Nephron (organoid): ENCODE data around the gene TTLL11.

Experiments used
- H3K27ac Mint-ChIP-seq, 3 experiments: 2 replicates each; pipeline ENCODE4 v1.8.0; 2020; ENCODE audit warnings: mixed read lengths in 3 of 3, mild to moderate bottlenecking in 2 of 3, moderate library complexity in 1 of 3
- H3K27me3 Mint-ChIP-seq: 2 replicates; pipeline ENCODE4 v1.8.0; 2021; ENCODE audit warnings: low read depth, mild to moderate bottlenecking, moderate library complexity, mixed read lengths
- H3K36me3 Mint-ChIP-seq: 2 replicates; pipeline ENCODE4 v1.8.0; 2020; ENCODE audit warnings: low read depth, mixed read lengths
- H3K4me1 Mint-ChIP-seq: 2 replicates; pipeline ENCODE4 v1.8.0; 2020; ENCODE audit warnings: mixed read lengths
- H3K4me3 Mint-ChIP-seq, 3 experiments: 2 replicates each; pipeline ENCODE4 v1.8.0; 2020; ENCODE audit warnings: mild to moderate bottlenecking in 3 of 3, mixed read lengths in 3 of 3, moderate library complexity in 2 of 3
- H3K9me3 Mint-ChIP-seq: 2 replicates; pipeline ENCODE4 v1.8.0; 2020; ENCODE audit warnings: mixed read lengths
- TF ChIP-seq, protein P1 (sequence below), 3 experiments: fragments of 200-600 bp; sonication (generic); IDR thresholded peaks; one replicate each; pipeline ENCODE4 v1.5.0; 2021; ENCODE audit warnings: antibody characterized with exemption in 3 of 3; ENCODE audit not compliant: unreplicated experiment in 3 of 3

Gene TTLL11

DNA sequence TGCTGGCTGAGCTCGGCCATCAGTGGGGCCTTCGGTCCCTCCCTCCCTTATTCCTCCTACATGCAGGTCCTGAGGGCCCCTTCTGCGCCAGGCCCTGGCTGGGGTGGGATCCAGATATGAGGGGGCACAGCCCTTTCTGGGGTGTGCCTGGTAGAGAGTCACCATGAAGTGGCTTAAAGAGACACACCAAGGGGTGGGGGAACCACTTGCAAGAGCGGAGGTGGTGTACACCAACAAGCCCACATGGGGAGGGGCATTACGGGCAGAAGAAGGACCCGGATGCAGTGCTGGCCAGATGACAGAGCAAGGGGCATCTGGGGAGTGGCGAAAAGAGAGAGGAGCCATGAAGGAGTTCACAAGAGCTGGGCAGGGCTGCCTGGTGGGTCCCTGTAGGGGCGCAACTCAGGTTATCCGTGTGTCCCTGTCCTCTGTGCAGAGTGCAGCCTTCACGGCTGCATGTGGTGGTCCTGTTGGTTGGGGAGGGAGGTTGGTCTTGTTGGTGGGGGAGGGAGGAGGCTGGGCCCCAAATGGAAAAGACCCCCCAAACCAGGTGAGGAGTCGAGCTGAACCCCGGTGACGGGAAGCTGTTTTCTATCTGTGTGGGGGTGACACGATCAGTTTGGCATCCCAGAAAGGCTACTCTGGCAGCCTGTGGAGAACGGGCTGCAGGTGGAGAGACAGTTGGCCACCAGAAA lies 283.6 kb downstream of the TTLL11 start:
- H3K4me3 Mint-ChIP-seq = no peak overlapping the region
- H3K27ac Mint-ChIP-seq = no peak overlapping the region
- no peaks in the 10 kb centered on the region for H3K4me1 Mint-ChIP-seq
- TF ChIP-seq, protein P1, sequence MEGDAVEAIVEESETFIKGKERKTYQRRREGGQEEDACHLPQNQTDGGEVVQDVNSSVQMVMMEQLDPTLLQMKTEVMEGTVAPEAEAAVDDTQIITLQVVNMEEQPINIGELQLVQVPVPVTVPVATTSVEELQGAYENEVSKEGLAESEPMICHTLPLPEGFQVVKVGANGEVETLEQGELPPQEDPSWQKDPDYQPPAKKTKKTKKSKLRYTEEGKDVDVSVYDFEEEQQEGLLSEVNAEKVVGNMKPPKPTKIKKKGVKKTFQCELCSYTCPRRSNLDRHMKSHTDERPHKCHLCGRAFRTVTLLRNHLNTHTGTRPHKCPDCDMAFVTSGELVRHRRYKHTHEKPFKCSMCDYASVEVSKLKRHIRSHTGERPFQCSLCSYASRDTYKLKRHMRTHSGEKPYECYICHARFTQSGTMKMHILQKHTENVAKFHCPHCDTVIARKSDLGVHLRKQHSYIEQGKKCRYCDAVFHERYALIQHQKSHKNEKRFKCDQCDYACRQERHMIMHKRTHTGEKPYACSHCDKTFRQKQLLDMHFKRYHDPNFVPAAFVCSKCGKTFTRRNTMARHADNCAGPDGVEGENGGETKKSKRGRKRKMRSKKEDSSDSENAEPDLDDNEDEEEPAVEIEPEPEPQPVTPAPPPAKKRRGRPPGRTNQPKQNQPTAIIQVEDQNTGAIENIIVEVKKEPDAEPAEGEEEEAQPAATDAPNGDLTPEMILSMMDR (IDR thresholded peaks at IDR 0.05; ENCODE audit: unreplicated experiment in 3 of 3) = no peak
- peaks cover 4% of the 10 kb centered on the region for H3K36me3 Mint-ChIP-seq
- H3K9me3 Mint-ChIP-seq = peaks cover 6% of the 10 kb centered on the region
- H3K27me3 Mint-ChIP-seq = peaks cover 4% of the 10 kb centered on the region

DNA sequence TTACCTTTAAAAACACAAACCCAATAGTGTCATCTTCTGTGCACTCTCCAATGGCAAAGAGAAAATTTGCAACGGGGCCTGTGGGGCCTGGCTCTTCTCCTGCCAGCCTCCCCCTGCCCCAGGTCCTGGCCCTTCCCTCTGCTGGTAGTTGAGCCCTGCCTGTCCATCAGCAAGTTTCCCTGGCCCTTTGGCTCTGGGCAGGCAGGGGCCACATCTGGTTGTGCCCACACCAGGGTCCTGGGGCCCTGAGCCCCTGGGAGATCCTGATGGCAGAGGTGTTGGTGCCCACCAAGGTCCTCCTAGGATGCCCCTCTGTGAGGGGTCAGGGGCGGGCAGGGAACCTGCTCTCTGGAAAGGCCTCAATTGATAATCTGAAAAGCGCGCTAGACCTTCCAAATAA lies 284.3 kb downstream of the TTLL11 start:
- Mint-ChIP-seq H3K9me3 (peaks cover 11% of the 10 kb centered on the region), H3K4me3 (no peak overlapping the region), H3K27me3 (peaks cover 4% of the 10 kb centered on the region), H3K27ac (no peak overlapping the region), H3K4me1 (no peaks in the 10 kb centered on the region), H3K36me3 (peaks cover 4% of the 10 kb centered on the region)
- TF ChIP-seq, protein P1 (IDR thresholded peaks at IDR 0.05; ENCODE audit: unreplicated experiment in 3 of 3) = no peak

DNA sequence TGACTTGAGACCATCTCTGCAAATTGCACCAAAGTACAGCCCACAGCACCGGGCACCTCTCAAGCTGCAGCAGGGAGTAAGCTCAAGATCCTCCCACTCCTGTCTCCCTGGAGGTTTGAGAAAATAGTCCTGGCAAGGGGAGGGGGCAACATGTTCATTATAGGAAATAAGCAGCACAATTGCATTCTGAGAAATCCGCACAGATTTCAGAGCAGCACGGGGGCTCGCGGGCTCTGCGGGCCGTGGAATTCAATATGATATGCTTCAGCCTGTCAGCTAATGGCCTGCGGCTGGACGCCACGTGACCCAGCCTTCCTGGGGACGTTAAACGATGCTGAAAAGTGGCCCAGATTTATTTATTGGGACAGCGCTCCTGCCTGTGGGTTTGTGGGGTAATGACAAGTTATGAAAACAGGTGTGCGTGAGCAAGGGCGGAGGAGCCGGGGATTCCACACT lies 285.3 kb downstream of the TTLL11 start:
- Mint-ChIP-seq H3K27me3 (peaks cover 4% of the 10 kb centered on the region), H3K4me1 (no peaks in the 10 kb centered on the region)
- TF ChIP-seq, protein P1 (IDR thresholded peaks at IDR 0.05; ENCODE audit: unreplicated experiment in 3 of 3) = no peak

DNA sequence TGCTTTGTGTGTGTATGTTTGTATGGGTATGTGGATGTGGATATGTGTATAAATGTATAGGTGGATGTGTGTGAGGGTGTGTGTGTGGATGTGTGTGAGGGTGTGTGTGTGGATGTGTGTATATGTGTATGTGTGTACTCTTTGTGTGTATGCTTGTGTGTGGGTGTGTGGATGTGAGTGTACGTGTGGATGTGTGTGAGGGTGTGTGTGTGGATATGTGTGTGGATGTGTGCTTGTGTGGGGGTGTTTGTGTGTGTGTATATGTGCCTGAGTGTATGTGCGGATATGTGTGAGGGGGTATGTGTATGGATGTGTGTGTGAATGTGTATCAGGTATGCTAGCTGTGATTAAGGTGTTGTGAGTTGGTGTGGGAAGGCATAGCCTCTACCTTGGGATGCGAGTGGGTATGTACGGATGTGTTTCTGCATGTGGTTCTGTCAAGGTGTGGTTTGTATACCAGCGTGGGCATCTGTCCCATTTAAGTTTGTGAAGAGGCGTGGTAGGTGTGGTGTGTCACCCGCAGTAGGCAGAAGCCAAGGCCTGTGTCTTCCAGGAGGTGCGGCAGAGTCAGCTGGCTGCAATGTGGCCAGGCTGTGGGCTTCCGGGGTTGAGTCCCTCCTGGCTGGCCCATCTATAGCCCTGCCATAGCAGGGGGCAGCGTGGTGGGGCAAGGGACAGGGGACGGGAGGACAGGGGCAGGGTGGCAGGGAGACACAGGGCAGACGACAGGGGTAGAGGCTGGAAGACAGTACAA lies 285.9 kb downstream of the TTLL11 start:
- H3K9me3 Mint-ChIP-seq = peaks cover 14% of the 10 kb centered on the region
- H3K27me3 Mint-ChIP-seq = peaks cover 4% of the 10 kb centered on the region
- TF ChIP-seq, protein P1 (IDR thresholded peaks at IDR 0.05; ENCODE audit: unreplicated experiment in 3 of 3) = no peak
- peaks cover 4% of the 10 kb centered on the region for H3K36me3 Mint-ChIP-seq
- H3K4me1 Mint-ChIP-seq = no peaks in the 10 kb centered on the region
- H3K27ac Mint-ChIP-seq = no peak overlapping the region
- H3K4me3 Mint-ChIP-seq = no peak overlapping the region

More for the DNA sequence above, 285.3 kb downstream of the TTLL11 start:
- Mint-ChIP-seq H3K4me3 (no peak overlapping the region), H3K36me3 (peaks cover 4% of the 10 kb centered on the region), H3K9me3 (peaks cover 13% of the 10 kb centered on the region), H3K27ac (no peak overlapping the region)

DNA sequence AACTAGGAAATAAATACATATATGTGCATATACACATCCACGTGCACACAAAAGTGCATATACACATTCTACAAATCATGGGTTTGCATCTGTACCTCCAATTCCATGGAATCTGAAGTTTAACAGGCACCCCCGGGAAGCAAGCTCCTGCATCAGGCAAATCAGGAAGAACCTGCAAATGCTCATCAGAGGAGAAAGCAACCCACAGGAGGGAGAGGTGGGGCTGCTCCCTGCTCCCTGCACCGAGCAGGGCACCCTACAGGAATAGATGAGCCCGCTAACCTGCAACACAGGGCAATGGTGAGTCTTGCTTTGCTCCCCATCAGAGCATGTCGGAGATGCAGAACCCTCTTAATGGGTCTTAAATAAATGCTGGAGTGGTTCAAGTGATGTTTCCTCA lies 290.4 kb downstream of the TTLL11 start:
- no peaks in the 10 kb centered on the region for H3K4me1 Mint-ChIP-seq
- H3K27ac Mint-ChIP-seq = no peak overlapping the region
- no peak overlapping the region for H3K4me3 Mint-ChIP-seq
- peaks cover 4% of the 10 kb centered on the region for H3K36me3 Mint-ChIP-seq
- H3K27me3 Mint-ChIP-seq = peaks cover 8% of the 10 kb centered on the region
- H3K9me3 Mint-ChIP-seq = peaks cover 14% of the 10 kb centered on the region
- TF ChIP-seq, protein P1 (IDR thresholded peaks at IDR 0.05; ENCODE audit: unreplicated experiment in 3 of 3) = no peak
